HepG2 (cell line): Measurements from ENCODE around the gene RAB1B. TPM values are rescaled to one million over a fixed set of nuclear protein-coding genes. Genes with fewer than 3 reads are reported as not detected.
A peak's percentile ranks its signal among the peaks of the same experiment; 100 is the strongest.

Experiments
- ARID2 ChIP-seq: sonication (generic); formaldehyde crosslinking; IDR thresholded peaks from 2 replicates; pipeline ENCODE4 v1.8.1; 2022; ENCODE audit warnings: mild to moderate bottlenecking, missing genetic modification reagents, borderline replicate concordance
- BCL6 ChIP-seq: IDR thresholded peaks from 2 replicates; pipeline ENCODE4 v1.6.1; 2016; ENCODE audit warnings: missing genetic modification reagents, missing compliant biosample characterization
- BHLHE40 ChIP-seq: IDR thresholded peaks from 2 replicates; pipeline ENCODE4 v1.6.1; 2011; ENCODE audit warnings: low read length, improper control_type of control experiment
- CERS6 ChIP-seq: sonication (generic); formaldehyde crosslinking; IDR thresholded peaks from 2 replicates; pipeline ENCODE4 v1.5.0; 2020; ENCODE audit warnings: missing genetic modification reagents
- FOXK2 ChIP-seq: fragments of 450-650 bp; IDR thresholded peaks from 2 replicates; pipeline ENCODE4 v1.6.1; 2016
- HDAC2 ChIP-seq: sonication (generic); formaldehyde crosslinking; IDR thresholded peaks from 2 replicates; pipeline ENCODE4 v1.4.0; 2020; ENCODE audit warnings: missing genetic modification reagents
- HNF1B ChIP-seq: sonication (generic); formaldehyde crosslinking; IDR thresholded peaks from 2 replicates; pipeline ENCODE4 v1.5.1; 2020; ENCODE audit warnings: mild to moderate bottlenecking, moderate library complexity, missing genetic modification reagents
- NFIC ChIP-seq: IDR thresholded peaks from 2 replicates; pipeline ENCODE4 v1.6.1; 2012; ENCODE audit warnings: mild to moderate bottlenecking, low read length, inconsistent platforms
- PHF5A ChIP-seq: IDR thresholded peaks from one replicate; pipeline ENCODE4 v1.6.1; 2018; ENCODE audit warnings: low read depth, missing genetic modification reagents; ENCODE audit not compliant: unreplicated experiment
- SIX1 ChIP-seq: sonication (generic); formaldehyde crosslinking; IDR thresholded peaks from 2 replicates; pipeline ENCODE4 v1.4.0; 2020; ENCODE audit warnings: missing genetic modification reagents, borderline replicate concordance
- SOX6 ChIP-seq, 2 experiments: fragments of 450-650 bp in 1 of 2; sonication (generic) in 1 of 2; formaldehyde crosslinking in 1 of 2; IDR thresholded peaks; 2 replicates each; pipeline versions ENCODE4 v1.4.0 to v1.6.1; 2017 to 2020; ENCODE audit warnings: antibody characterized with exemption in 1 of 2, mild to moderate bottlenecking in 1 of 2, missing genetic modification reagents in 1 of 2
- TGIF2 ChIP-seq: IDR thresholded peaks from 2 replicates; pipeline ENCODE4 v1.6.1; 2016; ENCODE audit warnings: control low read depth, missing compliant biosample characterization
- ZFYVE20 ChIP-seq: sonication (generic); formaldehyde crosslinking; IDR thresholded peaks from 2 replicates; pipeline ENCODE4 v1.8.0; 2023; ENCODE audit warnings: low read depth, mild to moderate bottlenecking, moderate library complexity, missing genetic modification reagents, borderline replicate concordance
- ZHX1 ChIP-seq: sonication (generic); formaldehyde crosslinking; IDR thresholded peaks from 2 replicates; pipeline ENCODE4 v1.8.1; 2022; ENCODE audit warnings: low read depth, mild to moderate bottlenecking, missing genetic modification reagents
- ZNF549 ChIP-seq: sonication (generic); formaldehyde crosslinking; IDR thresholded peaks from 2 replicates; pipeline ENCODE4 v1.5.0; 2020; ENCODE audit warnings: missing genetic modification reagents
- ZNF609 ChIP-seq: sonication (generic); formaldehyde crosslinking; IDR thresholded peaks from 2 replicates; pipeline ENCODE4 v1.4.0; 2020; ENCODE audit warnings: mild to moderate bottlenecking, missing genetic modification reagents, borderline replicate concordance
- ZNF766 ChIP-seq: sonication (generic); formaldehyde crosslinking; IDR thresholded peaks from 2 replicates; pipeline ENCODE4 v1.5.0; 2020; ENCODE audit warnings: missing genetic modification reagents, borderline replicate concordance
- ZNF776 ChIP-seq: sonication (generic); formaldehyde crosslinking; IDR thresholded peaks from 2 replicates; pipeline ENCODE4 v1.4.0; 2020; ENCODE audit warnings: mild to moderate bottlenecking, missing genetic modification reagents
- polyA plus RNA-seq, 8 experiments: library from polyadenylated mRNA; depleted of rRNA in 3 of 8; stranded (reverse) in 7 of 8; unstranded in 1 of 8; fragments of >200 nt; fragmentation: Illumina TruSeq in 4 of 8; extraction: Trizol in 4 of 8; gene quantifications; 2 replicates each; pipeline versions ENCODE4 v1.2.1 to v1.2.3, GENCODE V29; 2011 to 2016; ENCODE audit warnings: low read depth in 4 of 8, missing spikeins in 1 of 8, mixed read lengths in 1 of 8; ENCODE audit not compliant: insufficient read depth in 1 of 8
- total RNA-seq, 5 experiments: library from RNA; depleted of rRNA; stranded (reverse); fragments of >200 nt; fragmentation: Illumina TruSeq; extraction: Trizol; gene quantifications; 2 replicates each; pipeline ENCODE4 v1.2.3, GENCODE V29; 2016; ENCODE audit warnings: low read depth in 1 of 5

Gene RAB1B
- total and polyA plus RNA-seq, 2 of the 13 experiments (the other 11 are each of a cell fraction or from before 2014, with no cell fraction given), result 77.9 to 87.9 TPM

- 0 out of 2 replicates have a peak, but pooled peaks have one; percentile 52 for TF ChIP-seq ZHX1 (CRISPR knock-in tag)
- no peak; the same call in 1 of the 2 replicates for TF ChIP-seq ZNF609
- TF ChIP-seq SIX1 (CRISPR knock-in tag), result no peak
- TF ChIP-seq ARID2 (CRISPR knock-in tag), result no peak
- no peak for TF ChIP-seq FOXK2
- no peak for TF ChIP-seq ZNF549
- no peak for TF ChIP-seq NFIC
- no peak for TF ChIP-seq ZNF766
- peak; percentile 67 for TF ChIP-seq PHF5A (CRISPR knock-in tag)
- TF ChIP-seq ZFYVE20, result no peak
- TF ChIP-seq CERS6 (CRISPR knock-in tag), result no peak
- TF ChIP-seq TGIF2, result peak; percentile 79
- TF ChIP-seq BCL6 (CRISPR knock-in tag), result peak; percentile 33; the same call in 1 of the 2 replicates
- TF ChIP-seq HDAC2 (CRISPR knock-in tag), result peak; percentile 66; the same call in 1 of the 2 replicates
- peak; percentile 75 for TF ChIP-seq HNF1B (CRISPR knock-in tag)
- 0 out of 2 replicates have a peak, but pooled peaks have one; percentile 14 for TF ChIP-seq ZNF776
- peak; percentile 50; the same call in 1 of the 2 replicates for TF ChIP-seq BHLHE40
- no peak for TF ChIP-seq SOX6 (IDR thresholded peaks at IDR 0.05)
- TF ChIP-seq SOX6 (CRISPR knock-in tag; IDR thresholded peaks at IDR 0.05), result peak; percentile 45; the same call in 1 of the 2 replicates
Measured at GRCh38 chr11:66282468-66283455, 14.3 kb downstream of the RAB1B start (continued).
